ENCODE results near the gene FBXL17.

FBXL17 gene

GRCh38 chr5:107813559-107813958 lies 568.3 kb downstream of the FBXL17 start (continued):
- TF ChIP-seq ZBTB44 (tag by site-specific recombination; IDR thresholded peaks at IDR 0.05) (no peak), ZNF214 (tag by site-specific recombination; IDR thresholded peaks at IDR 0.05; ENCODE audit: borderline replicate concordance) (no peak)

- Histone ChIP-seq H3K4me1 (ENCODE audit: control insufficient read depth, insufficient read depth, low read length) (peaks cover 11% of the 10 kb centered on the region), H3K9me3 (ENCODE audit: control insufficient read depth, insufficient read depth, low read depth, low read length) (no peaks in the 10 kb centered on the region), H3K36me3 (ENCODE audit: control insufficient read depth in 2 of 2, insufficient read depth in 1 of 2, low read length in 2 of 2) (no peaks in the 10 kb centered on the region), H3K4me3 (ENCODE audit: low read depth, low read length) (no peak overlapping the region), H3K27ac (ENCODE audit: extremely low read depth, low read depth, low read length) (no peak overlapping the region)
- no peak for TF ChIP-seq ZXDB (tag by site-specific recombination; IDR thresholded peaks at IDR 0.05)
- TF ChIP-seq ZNF112 (tag by site-specific recombination; IDR thresholded peaks at IDR 0.05) = no peak
- POLR2A ChIA-PET = no interaction called here
- CTCF ChIA-PET = interaction anchor here (0.7 kb wide), 1 partner anchor 355 kb away, joined by 3 read pairs; no protein-coding TSS in a partner anchor
These were observed 569.2 kb downstream of the FBXL17 start for GRCh38 chr5:107812570-107813141.

GRCh38 chr5:107809201-107810034 lies 572.5 kb downstream of the FBXL17 start:
- CTCF ChIA-PET = interaction anchor here (0.6 kb wide), 2 partner anchors 258 to 451 kb away, joined by 3 read pairs; no protein-coding TSS in a partner anchor

More at GRCh38 chr5:107809201-107810034, 572.5 kb downstream of the FBXL17 start:
- Histone ChIP-seq H3K4me1 (ENCODE audit: control insufficient read depth, insufficient read depth, low read length) (peaks cover 11% of the 10 kb centered on the region), H3K36me3 (ENCODE audit: control insufficient read depth in 2 of 2, insufficient read depth in 1 of 2, low read length in 2 of 2) (no peaks in the 10 kb centered on the region), H3K9me3 (ENCODE audit: control insufficient read depth, insufficient read depth, low read depth, low read length) (no peaks in the 10 kb centered on the region), H3K27ac (ENCODE audit: extremely low read depth, low read depth, low read length) (no peak overlapping the region), H3K4me3 (ENCODE audit: low read depth, low read length) (no peak overlapping the region)
- POLR2A ChIA-PET = no interaction called here
- TF ChIP-seq ZNF335 (tag by site-specific recombination; conservative IDR thresholded peaks at IDR 0.05) (peak; percentile 37), GLIS1 (tag by site-specific recombination; IDR thresholded peaks at IDR 0.05) (peak; percentile 51; the same call in 1 of the 2 replicates), FEZF1 (tag by site-specific recombination; IDR thresholded peaks at IDR 0.05) (peak; percentile 43; the same call in 1 of the 2 replicates), ZFP3 (tag by site-specific recombination; IDR thresholded peaks at IDR 0.05; ENCODE audit: low read depth) (no peak), ZXDB (tag by site-specific recombination; IDR thresholded peaks at IDR 0.05) (no peak), OSR2 (tag by site-specific recombination; IDR thresholded peaks at IDR 0.05) (peak; percentile 21; the same call in 1 of the 2 replicates)
